GM12865 (cell line): ENCODE measurements around the gene AWAT2.

Experiments used
- DNase-seq: peaks from one replicate; pipeline ENCODE4 v3.0.0; 2010; ENCODE audit warnings: low read depth
- H3K4me3 ChIP-seq: 2 replicates; pipeline ENCODE4 v1.5.1; 2011; ENCODE audit warnings: mild to moderate bottlenecking, low read depth, low read length, control low read depth
- CTCF ChIP-seq: IDR thresholded peaks from 2 replicates; pipeline ENCODE4 v1.5.1; 2011; ENCODE audit warnings: low read length, control low read depth, low read depth, inconsistent platforms; ENCODE audit not compliant: insufficient read depth; ENCODE audit errors: missing control alignments

Gene AWAT2

DNA sequence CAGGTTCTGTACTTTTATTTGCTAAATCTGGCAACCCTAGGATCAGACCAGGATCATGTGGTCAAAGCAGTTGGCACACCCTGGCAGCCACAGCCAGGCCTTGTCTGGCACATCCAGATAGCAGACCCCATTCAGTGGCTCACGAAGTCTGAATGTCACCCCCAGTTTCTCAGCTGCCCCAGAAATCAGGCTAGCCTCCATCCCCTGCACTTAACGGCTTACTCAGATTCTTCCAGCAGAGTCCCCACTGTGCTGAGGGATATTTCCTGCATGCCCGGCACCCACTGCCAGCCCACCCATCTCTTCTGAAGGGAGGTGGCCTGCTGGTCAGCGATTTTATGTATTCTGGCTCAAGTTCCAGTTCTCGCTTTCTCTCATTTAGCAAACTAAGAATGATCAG is 4.7 kb upstream of the AWAT2 start:
- H3K4me3 ChIP-seq = no peak overlapping the region
- TF ChIP-seq CTCF = no peak
- DNase-seq = no peak

DNA sequence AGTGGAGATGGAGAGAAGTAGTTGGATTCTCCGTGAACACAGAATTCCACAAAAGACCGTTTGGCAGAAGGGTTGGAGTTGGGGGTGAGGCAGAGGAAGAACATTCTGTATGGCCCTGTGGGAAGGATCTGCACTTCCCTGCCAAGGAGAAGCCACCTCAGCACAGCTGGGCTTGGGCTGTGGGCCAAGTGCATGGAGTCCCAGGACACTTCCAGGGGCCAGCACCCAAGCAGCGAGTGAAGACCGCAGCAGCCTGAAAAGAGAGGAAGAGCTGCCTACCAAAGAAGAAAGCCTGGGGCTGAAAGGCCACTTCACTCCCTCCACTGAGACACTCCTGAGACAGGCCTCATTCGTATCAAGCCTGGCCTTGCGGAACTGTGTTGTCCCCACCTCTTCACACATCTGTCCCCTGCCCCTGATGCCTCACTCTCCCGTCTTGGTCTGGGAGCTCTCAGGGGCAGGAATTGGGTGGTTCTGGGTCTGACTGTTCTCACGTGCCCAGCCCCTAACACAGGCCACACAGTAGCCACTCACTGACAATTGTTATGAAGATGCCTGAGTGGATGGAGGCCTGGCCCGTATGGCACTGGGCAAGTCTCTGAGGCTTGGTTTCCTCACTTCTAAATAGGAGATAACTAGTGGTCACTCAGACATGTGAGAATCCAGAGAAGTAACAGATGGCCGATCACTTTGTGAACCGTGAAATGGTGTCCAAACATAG is 3.3 kb upstream of the AWAT2 start:
- no peak for TF ChIP-seq CTCF
- no peak for DNase-seq
- H3K4me3 ChIP-seq = no peak overlapping the region

DNA sequence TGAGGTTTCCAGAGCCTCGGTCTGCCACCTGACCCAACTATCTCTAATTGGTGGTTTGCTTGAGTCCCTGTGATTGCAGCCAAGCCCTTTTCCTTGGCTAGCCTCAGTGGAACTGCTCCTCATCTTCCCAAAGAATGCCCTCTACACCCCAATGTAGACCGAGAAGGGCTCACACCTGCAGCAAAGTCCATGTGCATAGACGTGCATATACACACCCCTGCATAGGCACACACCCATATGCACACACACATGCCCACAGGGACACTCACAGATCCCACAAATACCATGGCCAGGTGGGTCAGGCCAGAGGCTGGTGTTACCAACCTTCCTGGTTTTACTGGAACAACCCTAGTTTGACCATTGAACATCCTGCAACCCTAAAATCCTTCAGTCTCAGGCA is 332 bp downstream of the AWAT2 start:
- no peak overlapping the region for H3K4me3 ChIP-seq
- TF ChIP-seq CTCF = no peak

DNA sequence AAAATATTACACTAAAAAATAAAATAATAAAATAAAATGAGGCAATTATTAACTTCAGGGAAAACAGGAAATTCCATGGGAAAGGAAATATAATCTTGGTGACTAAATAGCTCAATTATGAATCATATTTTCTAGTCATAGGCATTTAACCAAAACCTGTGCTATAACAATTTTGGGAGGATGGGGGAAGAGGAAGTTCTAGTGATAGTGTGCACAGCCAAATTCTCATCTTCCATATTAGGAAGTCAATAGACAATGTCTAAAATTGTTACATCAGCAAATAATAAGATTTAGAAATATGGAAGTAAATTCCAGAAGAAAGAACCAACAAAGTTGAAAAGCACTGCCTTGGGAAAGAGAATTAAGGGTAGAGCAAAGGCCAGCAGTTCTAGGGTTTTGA is 2.8 kb downstream of the AWAT2 start:
- H3K4me3 ChIP-seq = no peak overlapping the region
- no peak for TF ChIP-seq CTCF
- DNase-seq = no peak

More for the DNA sequence above, 332 bp downstream of the AWAT2 start:
- no peak for DNase-seq

- TF ChIP-seq CTCF = no peak
- DNase-seq = no peak
- no peak overlapping the region for H3K4me3 ChIP-seq
Observed at GRCh38 chrX:70044541-70045245, 5.0 kb downstream of the AWAT2 start.

GRCh38 chrX:70043685-70044084 is 6.1 kb downstream of the AWAT2 start:
- no peak for TF ChIP-seq CTCF
- no peak overlapping the region for H3K4me3 ChIP-seq
- no peak for DNase-seq
